Measurements from ENCODE around the gene PAEP. TPM values are rescaled to one million over a fixed set of nuclear protein-coding genes. Genes with fewer than 3 reads are reported as not detected.
A peak's percentile ranks its signal among the peaks of the same experiment; 100 is the strongest.

PAEP gene
- total RNA-seq, 1 experiment from 2014 or later: not detected

DNA sequence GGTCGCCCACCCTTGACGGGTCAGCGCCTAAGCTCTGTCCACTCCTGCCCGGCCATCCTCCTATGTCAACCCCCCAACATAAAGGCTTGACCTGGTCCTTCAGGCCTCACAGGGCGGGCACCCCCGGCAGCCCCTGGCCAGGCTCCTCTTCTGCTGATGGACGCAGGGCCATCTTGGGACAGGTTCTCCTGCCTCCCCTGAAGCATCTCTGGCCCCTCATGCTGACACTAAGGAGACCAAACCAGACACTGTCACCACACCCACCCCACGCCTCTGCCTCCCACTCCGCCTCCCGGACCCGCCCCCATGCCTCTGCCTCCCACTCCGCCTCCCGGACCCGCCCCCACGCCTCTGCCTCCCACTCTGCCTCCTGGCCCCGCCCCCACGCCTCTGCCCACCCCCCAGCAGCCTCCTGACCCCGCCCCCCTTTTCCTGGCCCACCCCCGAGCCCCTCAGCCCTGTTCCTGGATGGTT is 8.8 kb upstream of the PAEP start:
- Histone ChIP-seq H3K27ac (ENCODE audit: low read length) (no peak overlapping the region), H3K36me3 (ENCODE audit: control insufficient read depth, insufficient read depth, low read length) (no peaks in the 10 kb centered on the region), H3K27me3 (ENCODE audit: control insufficient read depth, insufficient read depth, low read length) (no peaks in the 10 kb centered on the region), H3K4me3 (ENCODE audit: low read depth in 2 of 2, low read length in 2 of 2) (no peak overlapping the region), H3K9me3 (ENCODE audit: control insufficient read depth, insufficient read depth, low read depth, low read length) (no peaks in the 10 kb centered on the region), H3K4me1 (ENCODE audit: control insufficient read depth, insufficient read depth, low read length) (no peaks in the 10 kb centered on the region)
- in situ Hi-C loops (cut with HindIII; ENCODE audit: low pct_unique_long_range_greater_than_20kb, low sequenced_read_pairs) (no loop called here), intact Hi-C loops (cut with micrococcal nuclease; ENCODE audit: unreplicated experiment) (no loop called here)
- ChIA-PET POLR2A (no interaction called here), CTCF (no interaction called here)
- no TSS peak for BruUV-seq (replicated peaks)
- DNase-seq (ENCODE audit: low read depth, low spot score) (no peak), ATAC-seq (no peak)
- TF ChIP-seq CTCF (IDR thresholded peaks at IDR 0.05): no peak
- no peak for TF ChIP-seq SIN3A (IDR thresholded peaks at IDR 0.05; ENCODE audit: borderline replicate concordance, insufficient read depth, low read depth, low read length)
- no peak for TF ChIP-seq POLR2AphosphoS5 (IDR thresholded peaks at IDR 0.05; ENCODE audit: low read depth, low read length)
- TF ChIP-seq REST (IDR thresholded peaks at IDR 0.05; ENCODE audit: insufficient read depth in 1 of 2, low read depth in 2 of 2, low read length in 1 of 2): no peak
- no peak for TF ChIP-seq TCF7L2 (IDR thresholded peaks at IDR 0.05; ENCODE audit: low read depth, low read length)

- in situ Hi-C loops (cut with HindIII; ENCODE audit: low pct_unique_long_range_greater_than_20kb, low sequenced_read_pairs): no loop called here
- BruUV-seq (replicated peaks): no TSS peak
- intact Hi-C loops (cut with micrococcal nuclease; ENCODE audit: unreplicated experiment): no loop called here
- no peak for TF ChIP-seq REST (IDR thresholded peaks at IDR 0.05; ENCODE audit: insufficient read depth in 1 of 2, low read depth in 2 of 2, low read length in 1 of 2)
- no peak for TF ChIP-seq SIN3A (IDR thresholded peaks at IDR 0.05; ENCODE audit: borderline replicate concordance, insufficient read depth, low read depth, low read length)
- TF ChIP-seq TCF7L2 (IDR thresholded peaks at IDR 0.05; ENCODE audit: low read depth, low read length): no peak
- TF ChIP-seq POLR2AphosphoS5 (IDR thresholded peaks at IDR 0.05; ENCODE audit: low read depth, low read length): no peak
- TF ChIP-seq CTCF (IDR thresholded peaks at IDR 0.05): no peak
- ChIA-PET CTCF (no interaction called here), POLR2A (no interaction called here)
- Histone ChIP-seq H3K9me3 (ENCODE audit: control insufficient read depth, insufficient read depth, low read depth, low read length) (no peaks in the 10 kb centered on the region), H3K4me3 (ENCODE audit: low read depth in 2 of 2, low read length in 2 of 2) (no peak overlapping the region), H3K27me3 (ENCODE audit: control insufficient read depth, insufficient read depth, low read length) (no peaks in the 10 kb centered on the region), H3K4me1 (ENCODE audit: control insufficient read depth, insufficient read depth, low read length) (no peaks in the 10 kb centered on the region), H3K36me3 (ENCODE audit: control insufficient read depth, insufficient read depth, low read length) (no peaks in the 10 kb centered on the region), H3K27ac (ENCODE audit: low read length) (no peak overlapping the region)
- ATAC-seq (no peak), DNase-seq (ENCODE audit: low read depth, low spot score) (peak; percentile 5)
These were observed 6.8 kb upstream of the PAEP start for GRCh38 chr9:135554718-135555117.

Data from Panc1 (cell line).